GM18498 (cell line): Measurements from ENCODE around the gene REPIN1.

Source experiments
- ATAC-seq: cut with Tn5 transposase; IDR thresholded peaks from one replicate; pipeline ENCODE4 v1.9.1; 2021; ENCODE audit warnings: mild to moderate bottlenecking, moderate library complexity; ENCODE audit not compliant: unreplicated experiment

REPIN1 gene

DNA sequence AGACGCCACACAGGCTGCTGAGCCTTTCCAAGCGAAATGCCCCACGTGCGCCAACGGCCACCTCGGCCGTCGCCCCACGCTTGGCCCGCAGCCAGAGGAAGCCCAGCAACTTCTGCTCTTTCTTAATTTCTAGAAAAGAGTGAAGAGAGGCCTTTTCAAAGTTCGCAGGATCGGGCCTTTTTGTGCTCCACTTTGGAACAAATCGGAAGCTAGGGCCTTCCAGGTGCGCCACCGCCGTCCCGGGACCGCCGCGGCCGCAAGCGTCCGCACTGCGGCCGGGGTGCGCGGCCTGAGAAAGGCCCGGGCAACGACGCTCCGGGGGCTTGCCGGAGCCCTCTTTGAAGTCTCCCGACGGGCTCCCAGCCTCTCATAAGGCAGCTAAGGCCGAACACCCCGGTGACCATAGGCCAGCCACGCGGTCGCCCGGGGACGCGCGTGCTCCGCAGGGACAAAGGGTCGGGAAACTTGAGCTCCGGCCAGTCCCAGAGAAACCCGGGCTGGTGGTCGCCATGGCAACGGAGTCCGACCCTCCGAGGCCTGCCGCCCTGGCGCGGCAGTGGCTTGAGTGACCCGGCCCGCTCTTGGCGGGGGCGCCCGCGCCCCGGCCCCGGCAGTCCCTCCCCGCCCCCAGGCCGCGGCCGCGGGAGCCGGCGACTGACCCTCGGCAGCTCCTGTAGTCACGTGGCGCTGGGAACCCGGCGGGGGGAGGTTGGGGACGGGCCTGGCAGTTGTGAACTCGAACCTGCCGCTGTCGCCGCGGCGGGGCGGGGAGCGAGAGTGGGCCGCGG lies at the start of gene REPIN1:
Gene REPIN1 (plus strand): TSS at position 727 of the 788 bp plus-strand sequence. CDS start 890 bp downstream, outside the sequence.
- ATAC-seq = peak; percentile 63

DNA sequence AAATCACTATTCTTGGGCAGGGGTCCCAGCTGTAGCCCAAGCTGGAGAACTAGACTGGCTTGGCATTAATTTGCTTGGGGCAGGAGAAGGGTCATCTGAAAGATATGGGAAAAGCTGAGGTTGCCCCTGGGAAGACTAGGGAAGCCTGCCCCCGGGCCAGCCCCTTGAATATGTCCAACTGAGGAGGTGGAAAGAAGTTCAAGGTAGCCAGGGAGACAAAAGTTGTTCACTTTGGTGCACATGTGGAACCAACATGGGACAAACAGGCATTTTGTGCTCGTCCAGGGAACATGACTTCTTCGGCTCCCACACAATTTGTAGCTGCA lies 46.9 kb upstream of the REPIN1 start:
- no peak for ATAC-seq

GRCh38 chr7:150322114-150322832 lies 46.3 kb upstream of the REPIN1 start:
- ATAC-seq = no peak

DNA sequence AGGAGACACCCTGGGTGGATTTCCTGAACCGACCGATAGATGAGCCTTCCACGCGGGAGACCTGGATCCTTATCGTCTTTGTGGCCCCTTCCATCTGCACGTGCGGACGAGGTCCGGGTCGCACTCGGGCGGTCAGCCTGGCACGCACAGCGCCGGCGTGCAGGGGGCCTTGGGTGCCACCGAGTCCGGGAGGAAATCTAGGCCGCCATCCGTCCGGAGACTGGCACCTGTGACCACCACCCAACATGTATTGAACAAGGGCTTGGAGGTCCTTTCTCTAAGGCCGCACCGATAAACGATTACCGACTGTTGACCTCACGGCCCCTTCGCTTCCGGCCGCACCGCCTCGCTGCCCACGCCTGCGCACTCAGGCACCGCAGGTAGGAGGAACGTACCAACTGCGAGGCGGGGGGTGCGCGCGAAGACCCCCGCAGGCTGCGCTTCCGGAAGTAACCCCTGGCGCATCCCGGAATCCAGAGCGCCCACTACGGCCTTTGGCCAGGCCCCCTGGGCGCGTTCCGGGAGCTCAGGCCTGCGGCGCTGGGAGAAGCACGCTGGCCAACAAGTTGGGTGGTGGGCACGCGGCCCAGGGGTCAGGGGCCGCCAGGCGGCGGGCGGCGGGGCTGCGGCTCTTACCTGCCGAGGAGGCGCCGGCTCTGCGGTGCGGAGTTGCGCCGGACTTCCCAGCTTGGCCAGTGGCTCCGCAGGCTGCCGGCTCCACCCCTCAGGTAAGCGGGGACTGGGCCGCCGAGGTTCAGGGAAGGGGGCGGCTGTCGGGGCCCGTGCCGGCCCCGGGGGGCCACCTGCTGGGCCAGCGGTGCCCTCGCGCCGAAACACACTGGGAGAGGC lies 45.6 kb upstream of the REPIN1 start, which contains the start of the genes ACTR3C and LRRC61:
Gene ACTR3C (minus strand): TSS at position 713 of the 849 bp plus-strand sequence. CDS start 28,249 bp downstream, outside the sequence.
Gene LRRC61 (plus strand): TSS at position 523 of the 849 bp plus-strand sequence. CDS start 13,507 bp downstream, outside the sequence.
- peak; percentile 74 for ATAC-seq

- peak; percentile 23 for ATAC-seq
Measured at GRCh38 chr7:150323682-150324372, 44.8 kb upstream of the REPIN1 start.

GRCh38 chr7:150324373-150324961 lies 44.2 kb upstream of the REPIN1 start:
- no peak for ATAC-seq

- no peak for ATAC-seq
Measured at GRCh38 chr7:150325110-150325611, 43.5 kb upstream of the REPIN1 start.

DNA sequence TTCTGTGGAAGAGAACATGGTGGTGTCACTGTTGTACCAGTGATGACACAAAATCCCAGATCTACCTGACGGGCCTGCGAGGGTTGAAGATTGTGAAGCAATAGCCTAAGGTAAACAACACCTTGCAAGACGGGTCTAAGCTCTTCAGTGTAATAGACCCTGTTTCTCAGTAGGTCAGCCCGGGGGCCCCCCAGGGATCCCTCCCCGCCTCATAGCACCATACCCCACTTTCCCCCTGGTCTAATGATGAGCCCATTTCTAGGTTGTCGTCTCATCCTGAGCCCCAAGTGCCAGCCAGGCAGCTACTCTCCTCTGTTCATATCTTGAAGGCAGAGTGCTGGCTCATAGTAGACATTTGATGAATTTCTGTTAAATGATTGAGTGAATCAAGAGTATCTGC lies 42.7 kb upstream of the REPIN1 start:
- ATAC-seq = no peak

GRCh38 chr7:150326657-150327268 lies 41.9 kb upstream of the REPIN1 start:
- no peak for ATAC-seq

- ATAC-seq = no peak
Measured at GRCh38 chr7:150327308-150327707, 41.3 kb upstream of the REPIN1 start.

DNA sequence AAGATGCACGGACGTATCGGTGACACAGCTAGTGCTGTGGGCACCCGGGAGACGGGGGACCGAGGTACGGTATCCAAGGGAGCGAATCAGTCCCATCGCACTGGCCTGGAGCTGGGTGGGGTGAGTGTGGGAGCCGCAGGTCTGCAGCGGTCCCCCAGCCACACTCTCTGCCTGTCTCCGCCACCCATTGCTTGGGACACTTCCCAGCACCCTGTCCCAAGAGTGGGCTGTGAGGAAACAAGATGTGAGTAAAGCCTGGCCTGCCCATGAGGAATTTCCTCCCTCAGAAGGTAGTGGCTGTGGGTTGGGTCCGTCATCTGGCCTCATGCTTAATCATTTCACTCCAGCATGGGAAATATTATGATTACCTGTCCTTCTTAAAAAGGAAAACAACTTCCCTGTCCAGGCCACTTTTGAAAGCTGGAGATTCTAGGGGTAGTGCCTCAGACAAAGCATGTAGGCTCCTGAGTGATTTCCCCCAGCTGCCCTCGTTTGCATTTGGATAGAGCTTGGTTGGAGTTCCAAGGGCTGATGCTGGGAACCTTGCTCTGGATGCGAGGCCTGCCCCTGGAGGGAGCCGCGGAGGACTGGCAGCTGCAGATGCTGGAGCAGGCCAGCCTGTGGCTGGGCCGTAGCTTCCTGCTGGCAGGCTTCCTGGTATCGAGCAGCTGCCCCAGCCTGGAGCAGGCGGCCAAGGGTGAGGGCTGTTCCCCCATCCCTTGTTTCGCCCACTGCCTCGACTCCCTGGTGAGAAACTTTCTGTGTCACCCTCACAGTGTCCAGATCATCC lies 39.1 kb upstream of the REPIN1 start:
- ATAC-seq = no peak

- no peak for ATAC-seq
Measured at GRCh38 chr7:150330211-150330885, 38.3 kb upstream of the REPIN1 start.

- no peak for ATAC-seq
Measured at GRCh38 chr7:150332852-150333635, 35.6 kb upstream of the REPIN1 start.

DNA sequence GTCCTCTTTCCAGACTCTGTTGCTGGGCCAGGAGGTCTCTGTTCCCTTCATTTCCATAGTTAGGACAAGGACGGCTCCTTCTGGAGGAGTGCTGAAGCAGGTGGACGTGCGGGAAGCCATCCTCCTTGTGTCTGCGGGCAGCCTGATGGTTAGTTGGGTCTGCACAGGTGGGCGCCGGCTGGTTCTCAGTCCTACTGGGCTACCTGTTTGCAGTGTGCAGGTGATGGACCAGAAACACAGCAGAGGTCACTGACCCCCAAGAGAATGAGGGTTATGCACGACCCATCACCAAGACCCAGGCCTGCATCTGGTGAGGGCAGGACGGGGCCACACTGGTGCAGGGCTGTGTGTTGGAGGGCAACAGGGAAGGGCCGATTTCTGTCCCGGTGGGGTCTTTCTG lies 35.0 kb upstream of the REPIN1 start:
- ATAC-seq = no peak

DNA sequence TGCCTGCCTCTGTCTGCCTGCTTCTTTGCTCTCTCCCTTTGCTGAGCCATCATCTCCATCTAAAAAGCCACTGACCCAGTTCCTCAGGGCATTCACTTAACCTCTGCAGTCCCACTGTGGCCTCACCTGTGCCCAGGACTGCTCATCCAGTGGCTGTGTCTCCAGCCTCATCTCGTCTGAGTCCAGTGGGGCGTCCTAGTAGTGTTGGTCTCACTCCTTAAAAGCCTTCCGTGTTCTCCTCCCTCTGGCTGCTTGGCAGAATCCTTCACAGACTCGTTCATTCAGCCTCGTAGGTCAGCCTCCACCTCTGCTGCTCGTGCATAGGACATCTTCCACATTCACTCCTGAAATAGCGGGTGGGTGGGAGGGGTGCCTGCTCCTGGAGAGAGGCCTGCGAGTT lies 34.5 kb upstream of the REPIN1 start:
- no peak for ATAC-seq

- no peak for ATAC-seq
Measured at GRCh38 chr7:150335108-150335773, 33.4 kb upstream of the REPIN1 start.

- ATAC-seq = no peak
Measured at GRCh38 chr7:150335774-150336112, 32.9 kb upstream of the REPIN1 start.
